ENCODE data around the gene CKS1B.

CKS1B gene

DNA sequence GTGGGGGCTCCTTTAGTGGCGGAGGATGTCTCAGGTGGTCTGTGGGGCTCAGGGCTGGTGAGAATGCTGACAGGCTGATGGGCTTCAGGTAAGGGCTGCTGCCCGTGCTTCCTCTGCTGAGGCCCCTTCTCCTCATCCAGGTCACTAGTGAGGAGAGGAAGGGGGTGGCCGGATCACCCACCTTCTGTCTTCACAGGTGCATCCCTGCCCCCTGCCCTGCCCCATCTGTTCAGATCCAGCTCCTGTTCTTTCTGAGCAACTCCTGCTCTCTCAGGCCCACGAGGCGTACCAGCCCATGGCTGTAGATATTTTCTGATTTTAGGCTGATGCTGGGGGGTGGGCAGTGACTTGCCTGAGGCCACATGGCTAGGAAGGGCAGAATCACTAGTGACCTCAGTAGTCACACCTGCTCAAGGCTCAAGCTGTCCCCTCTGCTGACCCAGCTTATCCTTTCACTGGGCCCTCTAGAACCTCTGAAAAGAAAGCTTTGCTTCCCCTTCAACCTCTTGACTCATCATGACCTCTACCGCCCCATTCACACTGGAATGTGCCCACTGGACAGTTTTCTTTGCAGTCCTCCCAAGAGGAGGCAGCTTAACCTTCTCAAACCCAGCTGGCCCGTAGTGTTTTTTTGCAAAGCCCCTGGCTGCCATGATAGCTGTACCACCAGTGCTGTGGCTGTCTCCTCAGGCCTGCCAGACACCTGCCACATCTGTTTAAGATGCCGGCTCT, 44.3 kb downstream of the CKS1B start:
- TF ChIP-seq CTCF (IDR thresholded peaks at IDR 0.05; ENCODE audit: borderline replicate concordance, control extremely low read depth, extremely low read depth, insufficient read depth, missing control alignments), result no peak
- DNase-seq (ENCODE audit: low spot score), result no peak
- in situ Hi-C loops (cut with MboI; ENCODE audit: low sequenced_read_pairs, unreplicated experiment), result no loop called here

- TF ChIP-seq CTCF (IDR thresholded peaks at IDR 0.05; ENCODE audit: borderline replicate concordance, control extremely low read depth, extremely low read depth, insufficient read depth, missing control alignments), result no peak
- in situ Hi-C loops (cut with MboI; ENCODE audit: low sequenced_read_pairs, unreplicated experiment), result no loop called here
- DNase-seq (ENCODE audit: low spot score), result no peak
These were observed 45.1 kb downstream of the CKS1B start for GRCh38 chr1:155019377-155020245.

- in situ Hi-C loops (cut with MboI; ENCODE audit: low sequenced_read_pairs, unreplicated experiment), result no loop called here
- DNase-seq (ENCODE audit: low spot score), result no peak
- no peak for TF ChIP-seq CTCF (IDR thresholded peaks at IDR 0.05; ENCODE audit: borderline replicate concordance, control extremely low read depth, extremely low read depth, insufficient read depth, missing control alignments)
These were observed 47.9 kb downstream of the CKS1B start for GRCh38 chr1:155022136-155022926.

GRCh38 chr1:155022927-155023236, 48.4 kb downstream of the CKS1B start:
- no peak for DNase-seq (ENCODE audit: low spot score)

DNA sequence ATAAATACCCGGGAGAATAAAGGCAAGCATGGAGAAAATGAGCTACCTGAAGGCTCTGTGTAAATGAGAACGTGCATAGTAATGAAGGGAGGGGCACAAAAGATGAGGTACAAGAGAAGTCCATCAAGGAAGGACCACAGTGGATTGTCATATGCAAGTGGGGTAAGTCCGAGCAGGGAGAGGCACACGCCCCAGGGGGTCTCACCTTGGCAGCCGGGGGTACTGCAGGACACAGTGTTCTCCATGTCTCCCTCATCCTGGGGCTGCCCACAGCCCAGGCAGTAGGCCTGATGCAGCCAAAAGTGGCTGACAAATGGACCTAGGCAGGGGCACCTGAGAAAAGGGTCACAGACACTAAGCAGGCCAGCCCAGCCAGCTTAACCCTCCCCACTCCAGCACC, 49.1 kb downstream of the CKS1B start:
- no peak for DNase-seq (ENCODE audit: low spot score)
- in situ Hi-C loops (cut with MboI; ENCODE audit: low sequenced_read_pairs, unreplicated experiment), result no loop called here
- no peak for TF ChIP-seq CTCF (IDR thresholded peaks at IDR 0.05; ENCODE audit: borderline replicate concordance, control extremely low read depth, extremely low read depth, insufficient read depth, missing control alignments)

More at GRCh38 chr1:155022927-155023236, 48.4 kb downstream of the CKS1B start:
- no peak for TF ChIP-seq CTCF (IDR thresholded peaks at IDR 0.05; ENCODE audit: borderline replicate concordance, control extremely low read depth, extremely low read depth, insufficient read depth, missing control alignments)
- in situ Hi-C loops (cut with MboI; ENCODE audit: low sequenced_read_pairs, unreplicated experiment), result no loop called here

GRCh38 chr1:155024315-155024714, 49.8 kb downstream of the CKS1B start:
- no peak for TF ChIP-seq CTCF (IDR thresholded peaks at IDR 0.05; ENCODE audit: borderline replicate concordance, control extremely low read depth, extremely low read depth, insufficient read depth, missing control alignments)
- in situ Hi-C loops (cut with MboI; ENCODE audit: low sequenced_read_pairs, unreplicated experiment), result no loop called here
- no peak for DNase-seq (ENCODE audit: low spot score)
